Gastrocnemius medialis (tissue), 4 donors: ENCODE results near the gene PROSER3. TPM values are rescaled to one million over a fixed set of nuclear protein-coding genes. Genes with fewer than 3 reads are reported as not detected.

Experiments
- ATAC-seq, 2 donors: fragments of 150-250 bp; one replicate each; pipeline ENCODE4 v1.9.1; 2016
- DNase-seq, 2 donors: peaks; one replicate each; pipeline ENCODE4 v3.0.0-alpha.2; 2019
- H3K27ac ChIP-seq, 4 donors: fragments of 200-600 bp; sonication (generic); 1 replicate in 1 of 4; 2 replicates in 3 of 4; pipeline ENCODE4 v1.5.1; 2016 to 2018; ENCODE audit warnings: mild to moderate bottlenecking in 2 of 4, moderate library complexity in 1 of 4
- H3K27me3 ChIP-seq, 3 donors: fragments of 200-600 bp; sonication (generic) in 2 of 3; 1 replicate in 1 of 3; 2 replicates in 2 of 3; pipeline versions ENCODE4 v1.5.1 to v1.6.0; 2016 to 2019; ENCODE audit warnings: mild to moderate bottlenecking in 1 of 3, moderate library complexity in 1 of 3
- H3K36me3 ChIP-seq, 2 donors: fragments of 200-600 bp; sonication (generic) in 1 of 2; one replicate each; pipeline ENCODE4 v1.5.1; 2017 to 2018
- H3K4me1 ChIP-seq, 2 donors: fragments of 200-600 bp; sonication (generic) in 1 of 2; one replicate each; pipeline ENCODE4 v1.5.1; 2016 to 2017; ENCODE audit warnings: mild to moderate bottlenecking in 2 of 2
- H3K4me3 ChIP-seq, 4 donors: fragments of 200-600 bp; sonication (generic) in 3 of 4; 1 replicate in 1 of 4; 2 replicates in 3 of 4; pipeline ENCODE4 v1.5.1; 2016 to 2019; ENCODE audit warnings: mild to moderate bottlenecking in 2 of 4
- H3K9me3 ChIP-seq, 3 donors: fragments of 200-600 bp; sonication (generic) in 2 of 3; 1 replicate in 1 of 3; 2 replicates in 2 of 3; pipeline ENCODE4 v1.5.1; 2016 to 2019
- POLR2A ChIP-seq, 2 donors: fragments of 450-650 bp; IDR thresholded peaks; one replicate each; pipeline ENCODE4 v1.6.1; 2017; ENCODE audit warnings: antibody characterized with exemption in 2 of 2, mild to moderate bottlenecking in 2 of 2, moderate library complexity in 2 of 2
- in situ Hi-C, 4 donors: fragments of 200-750 bp; cut with MboI; loops; one replicate each; pipeline versions ENCODE4 v1.15.0 to v1.8.0; 2017; ENCODE audit warnings: low sequenced_read_pairs in 4 of 4
- intact Hi-C: fragments of 100-400 bp; cut with DNase I; formaldehyde crosslinking; loops from one replicate; pipeline ENCODE4 v1.15.1; 2023; ENCODE audit warnings: low total_unique reads
- total RNA-seq, 4 donors: library from RNA; depleted of rRNA; stranded (reverse); fragments of >200 nt; gene quantifications; one replicate each; pipeline versions ENCODE4 v1.1.0 to v1.2.3, GENCODE V29; 2016
- TF ChIP-seq, protein P1 (sequence below), 5 experiments: fragments of 450-650 bp in 3 of 5; fragments of 200-600 bp in 2 of 5; sonication (generic) in 2 of 5; IDR thresholded peaks in 4 of 5; conservative IDR thresholded peaks in 1 of 5; 1 replicate in 4 of 5; 2 replicates in 1 of 5; pipeline ENCODE4 v1.5.1; 2016 to 2019; ENCODE audit warnings: antibody characterized with exemption in 5 of 5, mild to moderate bottlenecking in 3 of 5, moderate library complexity in 3 of 5

PROSER3 gene
- total RNA-seq, 4 donors from 2014 or later = 0.63 to 4.3 (median 3.0) TPM

DNA sequence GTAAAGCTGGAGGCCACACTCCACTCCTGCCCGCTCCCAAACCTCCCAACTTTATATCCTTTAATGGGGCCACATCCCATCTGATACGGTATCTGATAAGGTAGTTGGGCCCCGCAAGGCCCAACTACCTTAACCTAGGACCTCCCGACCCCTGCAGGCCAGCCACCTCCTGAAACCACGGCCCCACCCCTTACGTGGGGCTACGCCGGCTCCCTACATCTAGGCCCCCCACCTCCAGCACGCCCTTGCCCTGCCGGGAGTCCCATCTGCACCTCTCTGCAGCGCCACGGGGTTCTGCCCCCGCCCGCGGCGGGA lies 17.9 kb upstream of the PROSER3 start:
- Histone ChIP-seq H3K4me1 (peaks cover 20 to 26% of the 10 kb centered on the region in 2 donors), H3K36me3 (peaks cover 0 to 44% of the 10 kb centered on the region in 2 donors), H3K9me3 (no peaks in the 10 kb centered on the region), H3K4me3 (peak overlapping the region; percentile 52 to 88 (median 78)), H3K27me3 (no peaks in the 10 kb centered on the region), H3K27ac (peak overlapping the region; percentile 77 to 86 (median 82))
- DNase-seq (no peak), ATAC-seq (no peak)
- no peak for TF ChIP-seq POLR2A (IDR thresholded peaks at IDR 0.05)
- TF ChIP-seq, protein P1, sequence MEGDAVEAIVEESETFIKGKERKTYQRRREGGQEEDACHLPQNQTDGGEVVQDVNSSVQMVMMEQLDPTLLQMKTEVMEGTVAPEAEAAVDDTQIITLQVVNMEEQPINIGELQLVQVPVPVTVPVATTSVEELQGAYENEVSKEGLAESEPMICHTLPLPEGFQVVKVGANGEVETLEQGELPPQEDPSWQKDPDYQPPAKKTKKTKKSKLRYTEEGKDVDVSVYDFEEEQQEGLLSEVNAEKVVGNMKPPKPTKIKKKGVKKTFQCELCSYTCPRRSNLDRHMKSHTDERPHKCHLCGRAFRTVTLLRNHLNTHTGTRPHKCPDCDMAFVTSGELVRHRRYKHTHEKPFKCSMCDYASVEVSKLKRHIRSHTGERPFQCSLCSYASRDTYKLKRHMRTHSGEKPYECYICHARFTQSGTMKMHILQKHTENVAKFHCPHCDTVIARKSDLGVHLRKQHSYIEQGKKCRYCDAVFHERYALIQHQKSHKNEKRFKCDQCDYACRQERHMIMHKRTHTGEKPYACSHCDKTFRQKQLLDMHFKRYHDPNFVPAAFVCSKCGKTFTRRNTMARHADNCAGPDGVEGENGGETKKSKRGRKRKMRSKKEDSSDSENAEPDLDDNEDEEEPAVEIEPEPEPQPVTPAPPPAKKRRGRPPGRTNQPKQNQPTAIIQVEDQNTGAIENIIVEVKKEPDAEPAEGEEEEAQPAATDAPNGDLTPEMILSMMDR (IDR thresholded peaks at IDR 0.05 in 4 of 5, conservative IDR thresholded peaks at IDR 0.05 in 1 of 5) = no peak
- in situ Hi-C loops (no loop called here), intact Hi-C loops (loop anchor here (1.0 to 10.0 kb wide), 5 partner anchors 37 to 1337 kb away; partner anchors contain the start of genes FXYD7, OVOL3, POLR2I and TBCB)

DNA sequence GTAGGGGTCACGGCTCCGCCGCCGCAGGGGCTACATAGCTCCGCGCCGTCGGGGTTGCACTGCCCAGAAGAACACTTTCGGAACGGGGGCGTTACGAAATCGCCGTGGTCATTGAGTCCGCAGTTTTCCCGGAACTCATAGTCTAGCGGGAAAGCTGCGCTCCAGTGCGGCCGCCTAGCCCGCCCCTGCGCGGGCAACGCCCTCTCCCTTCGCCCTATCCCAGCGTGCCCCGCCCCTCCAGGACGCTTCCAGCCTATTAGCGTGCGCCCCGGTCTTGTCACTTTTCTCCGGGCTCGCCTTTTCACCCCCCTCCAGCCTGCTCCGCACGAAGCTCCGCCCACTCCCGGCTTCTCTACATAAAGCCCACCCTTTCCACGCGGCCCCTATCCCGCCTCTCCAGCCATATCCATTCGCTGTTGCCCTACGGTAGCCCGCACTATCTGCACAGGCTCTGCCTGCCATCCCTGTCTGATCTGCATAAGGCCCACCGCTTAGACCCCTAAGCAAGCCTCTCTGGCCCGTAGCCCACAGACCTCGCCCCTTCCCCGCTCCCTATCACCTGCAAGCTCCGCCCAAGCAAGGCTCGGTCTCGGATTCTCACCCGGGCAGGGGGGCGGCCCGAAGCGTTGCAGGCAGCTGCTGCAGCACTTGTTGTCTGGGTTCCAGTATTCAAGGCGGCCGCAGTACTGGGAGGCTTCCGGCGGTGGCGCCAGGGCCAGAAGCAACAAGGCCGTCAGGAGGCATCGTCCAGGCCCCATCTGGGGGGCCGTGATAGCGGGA lies 17.4 kb upstream of the PROSER3 start:
- H3K27me3 ChIP-seq = no peaks in the 10 kb centered on the region
- in situ Hi-C loops = no loop called here
- H3K9me3 ChIP-seq = no peaks in the 10 kb centered on the region
- DNase-seq (peak; percentile 96 to 98), ATAC-seq (peak; percentile 74)
- peak overlapping the region; percentile 52 to 88 (median 78) for H3K4me3 ChIP-seq
- peak in 1 of 2 donors; percentile 56 for TF ChIP-seq POLR2A (IDR thresholded peaks at IDR 0.05)
- TF ChIP-seq, protein P1 (IDR thresholded peaks at IDR 0.05 in 4 of 5, conservative IDR thresholded peaks at IDR 0.05 in 1 of 5) = peak in 3 of 5 experiments; percentile 9 to 34 (median 24)
- peaks cover 0 to 39% of the 10 kb centered on the region in 2 donors for H3K36me3 ChIP-seq
- peak overlapping the region; percentile 77 to 86 (median 82) for H3K27ac ChIP-seq
- intact Hi-C loops = loop anchor here (1.0 to 10.0 kb wide), 5 partner anchors 38 to 1337 kb away; partner anchors contain the start of genes FXYD7, OVOL3, POLR2I and TBCB
- peaks cover 20 to 26% of the 10 kb centered on the region in 2 donors for H3K4me1 ChIP-seq

DNA sequence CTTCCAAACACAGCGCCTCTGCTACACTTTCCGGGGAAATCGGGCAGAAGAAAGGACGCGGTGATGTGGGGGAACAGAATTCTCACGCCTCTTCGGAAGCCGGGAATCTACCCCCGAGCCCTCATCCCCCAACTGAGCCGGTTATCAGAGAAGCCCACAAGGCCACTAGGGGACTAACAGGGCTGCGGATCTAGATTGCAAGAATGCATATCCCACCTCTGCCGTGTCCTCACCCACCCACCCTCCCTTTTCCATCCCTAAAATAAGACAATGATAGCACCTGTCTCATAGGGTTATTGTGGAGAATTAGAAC lies 16.8 kb upstream of the PROSER3 start:
- TF ChIP-seq POLR2A (IDR thresholded peaks at IDR 0.05) = no peak
- TF ChIP-seq, protein P1 (IDR thresholded peaks at IDR 0.05 in 4 of 5, conservative IDR thresholded peaks at IDR 0.05 in 1 of 5) = peak in 1 of 5 experiments; percentile 2
- H3K4me3 ChIP-seq = peak overlapping the region; percentile 52 to 86 (median 71)
- peak overlapping the region; percentile 77 to 86 (median 82) for H3K27ac ChIP-seq
- peaks cover 0 to 33% of the 10 kb centered on the region in 2 donors for H3K36me3 ChIP-seq
- H3K4me1 ChIP-seq = peaks cover 22 to 31% of the 10 kb centered on the region in 2 donors
- intact Hi-C loops (loop anchor here (2.0 to 10.0 kb wide), 4 partner anchors 38 to 1336 kb away; partner anchors contain the start of genes FXYD7, OVOL3, POLR2I and TBCB), in situ Hi-C loops (no loop called here)
- no peaks in the 10 kb centered on the region for H3K9me3 ChIP-seq
- ATAC-seq (no peak), DNase-seq (no peak)
- no peaks in the 10 kb centered on the region for H3K27me3 ChIP-seq

DNA sequence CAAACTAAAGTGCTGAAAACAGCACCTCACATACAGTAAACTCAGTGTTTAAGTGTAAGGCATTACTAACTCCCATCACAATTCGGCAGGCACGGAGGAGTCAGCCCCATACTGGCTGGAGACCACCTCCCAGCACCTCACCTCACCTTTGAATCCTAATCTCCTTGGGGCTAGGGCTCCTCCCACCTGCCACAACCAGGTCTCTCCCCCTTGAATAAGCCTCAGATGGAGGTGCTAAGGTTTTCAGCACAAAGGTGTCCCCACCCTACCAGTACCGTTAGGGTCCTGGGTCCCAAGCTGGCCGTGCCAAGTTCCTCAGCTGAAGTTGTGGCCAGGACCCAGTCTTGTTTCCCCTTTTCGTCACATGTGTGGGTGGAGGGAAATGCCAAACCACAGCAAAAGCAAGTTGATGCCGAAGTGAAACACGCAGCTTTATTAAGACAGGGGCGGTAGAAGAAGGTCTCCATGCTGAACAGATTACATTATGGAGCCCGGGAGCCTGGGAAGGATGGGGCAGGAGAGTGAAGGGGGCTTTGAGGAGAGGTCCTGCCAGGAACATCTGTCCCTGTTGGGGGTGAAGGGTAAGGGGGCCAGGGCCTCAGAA lies 15.8 kb upstream of the PROSER3 start, which contains the start of gene IGFLR1:
TSS of gene IGFLR1 (minus strand) at position 332 of the 604 bp plus-strand sequence. CDS start 1,272 bp downstream, outside the sequence.
- in situ Hi-C loops (no loop called here), intact Hi-C loops (loop anchor here (5.0 to 10.0 kb wide), 3 partner anchors 373 to 1335 kb away; partner anchors contain the start of genes FXYD7, OVOL3, POLR2I and TBCB)
- Histone ChIP-seq H3K4me1 (peaks cover 25 to 40% of the 10 kb centered on the region in 2 donors), H3K27ac (peak within 1 kb of the TSS; percentile 15 to 86 (median 80)), H3K27me3 (no peaks in the 10 kb centered on the region), H3K4me3 (peak within 1 kb of the TSS in 2 of 4 donors; percentile 52 to 70), H3K9me3 (no peaks in the 10 kb centered on the region), H3K36me3 (peaks cover 0 to 23% of the 10 kb centered on the region in 2 donors)
- ATAC-seq = no peak
- TF ChIP-seq POLR2A (IDR thresholded peaks at IDR 0.05) = no peak
- TF ChIP-seq, protein P1 (IDR thresholded peaks at IDR 0.05 in 4 of 5, conservative IDR thresholded peaks at IDR 0.05 in 1 of 5) = no peak
- no peak for DNase-seq
